ENCODE measurements around the gene RAB8A.
"Not testable (repeated sequence)": the region's sequence is repeated elsewhere in the genome, so short reads cannot be mapped to it uniquely, and the experiment has no call there.

RAB8A gene

DNA sequence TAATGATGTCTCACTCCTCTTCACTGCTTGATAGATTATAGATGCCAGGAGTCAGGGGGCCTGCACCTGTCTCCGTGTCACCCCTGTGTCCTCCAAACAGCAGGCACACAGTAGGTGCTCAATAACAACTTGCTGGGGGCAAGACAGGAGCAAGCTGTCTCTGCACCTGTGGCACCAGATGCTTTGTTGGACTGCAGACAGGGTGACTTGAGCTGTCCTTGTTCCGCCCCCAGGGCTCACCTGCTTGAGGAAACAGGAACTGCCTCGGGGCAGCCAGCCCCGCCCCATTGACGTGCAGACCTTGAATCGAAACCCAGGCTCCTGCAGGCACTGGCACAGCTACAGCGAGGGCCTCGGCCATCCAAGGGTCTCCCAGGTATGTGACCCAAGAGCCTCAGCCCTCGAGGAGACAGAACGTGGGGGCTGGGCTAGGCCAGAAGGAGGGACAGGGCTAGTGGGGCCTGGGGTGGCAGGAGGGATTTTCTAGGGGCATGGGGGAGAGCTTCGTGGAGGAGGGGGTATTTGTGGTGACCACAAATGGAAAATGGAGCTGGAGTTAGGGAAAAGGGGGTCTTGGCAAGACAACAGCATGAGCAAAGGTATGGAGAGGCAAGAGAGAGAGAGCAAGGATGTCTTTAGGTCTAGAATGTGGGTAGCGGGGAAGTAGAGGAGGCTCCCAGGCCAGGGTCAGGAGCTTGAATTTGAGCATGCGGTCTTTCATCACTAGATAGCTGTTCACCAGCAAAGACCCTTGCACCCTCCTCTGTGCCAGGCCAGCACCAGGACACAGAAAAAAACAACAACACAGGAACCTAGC is 31.9 kb downstream of the RAB8A start, which contains the start of gene HSH2D:
HSH2D (plus strand) TSS at position 287 of the 817 bp plus-strand sequence. CDS start 5,066 bp downstream, outside the sequence.
- DNase-seq: peak; percentile 66

DNA sequence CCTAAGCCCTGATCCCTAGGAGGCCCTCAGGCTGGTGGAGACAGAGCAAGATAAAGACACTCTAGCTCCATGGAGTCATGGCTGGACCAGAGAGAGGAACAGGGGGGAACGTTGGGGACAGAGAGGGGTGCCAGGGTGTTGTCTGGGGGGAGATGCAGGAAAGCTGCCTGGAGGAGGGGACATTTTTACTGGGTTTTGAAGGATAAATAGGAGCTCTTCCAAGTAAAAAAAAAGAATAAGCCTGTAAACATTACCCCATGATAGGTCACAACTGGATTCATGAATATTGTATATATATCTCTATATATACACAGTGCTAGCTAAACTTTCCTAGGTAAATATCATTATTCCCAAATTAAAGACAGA is 32.5 kb downstream of the RAB8A start:
- no peak for DNase-seq

DNA sequence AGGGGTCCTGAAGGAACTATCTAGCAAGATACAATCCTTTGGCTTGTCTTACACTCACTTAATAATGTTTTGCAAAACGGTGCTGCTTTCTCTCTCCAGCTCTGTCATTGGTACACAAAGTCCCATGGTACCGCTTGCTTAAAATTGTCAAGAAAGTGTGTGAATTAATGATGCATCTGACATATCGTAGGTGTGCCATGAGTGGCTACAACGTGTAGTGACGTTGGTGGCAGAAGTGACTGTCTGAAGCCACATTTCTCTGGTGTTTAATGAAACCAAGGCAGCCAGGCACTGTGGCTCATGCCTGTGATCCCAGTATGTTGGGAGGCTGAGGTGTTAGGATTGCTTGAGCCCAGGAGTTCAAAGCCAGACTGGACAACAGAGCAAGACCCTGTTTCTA is 34.4 kb downstream of the RAB8A start:
- DNase-seq: no peak

DNA sequence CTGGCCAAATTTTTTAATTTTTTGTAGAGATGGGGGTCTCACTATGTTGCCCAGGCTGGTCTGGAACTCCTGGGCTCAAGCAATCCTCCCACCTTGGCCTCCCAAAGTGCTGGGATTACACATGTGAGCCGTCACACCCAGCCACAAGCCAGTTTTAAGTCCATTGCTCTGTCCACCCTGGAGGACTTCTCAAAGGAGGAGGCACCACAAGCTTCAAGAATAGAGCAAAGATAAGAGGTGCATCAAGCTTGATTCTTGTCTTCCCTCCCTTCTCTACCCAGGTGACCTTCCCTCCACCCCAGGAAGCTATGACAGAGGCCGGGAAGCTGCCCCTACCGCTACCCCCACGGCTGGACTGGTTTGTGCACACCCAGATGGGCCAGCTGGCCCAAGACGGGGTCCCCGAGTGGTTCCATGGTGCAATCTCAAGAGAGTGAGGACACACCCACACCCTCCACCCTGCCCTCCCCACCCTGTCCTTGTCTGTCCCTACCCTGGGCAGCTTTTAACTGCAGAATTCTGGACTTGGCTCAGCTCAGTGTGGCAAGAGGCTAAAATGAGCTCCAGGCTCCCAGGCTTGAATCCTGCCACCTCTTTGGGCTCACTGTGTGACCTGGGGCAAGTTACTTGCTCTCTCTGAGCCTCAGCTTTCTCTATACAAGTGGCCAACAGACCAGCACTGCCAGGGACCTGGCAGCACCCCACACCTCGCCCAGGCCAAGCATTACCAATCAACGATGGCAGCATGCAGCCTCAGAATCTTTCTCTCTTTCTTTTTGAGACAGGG is 36.9 kb downstream of the RAB8A start:
- no peak for DNase-seq

DNA sequence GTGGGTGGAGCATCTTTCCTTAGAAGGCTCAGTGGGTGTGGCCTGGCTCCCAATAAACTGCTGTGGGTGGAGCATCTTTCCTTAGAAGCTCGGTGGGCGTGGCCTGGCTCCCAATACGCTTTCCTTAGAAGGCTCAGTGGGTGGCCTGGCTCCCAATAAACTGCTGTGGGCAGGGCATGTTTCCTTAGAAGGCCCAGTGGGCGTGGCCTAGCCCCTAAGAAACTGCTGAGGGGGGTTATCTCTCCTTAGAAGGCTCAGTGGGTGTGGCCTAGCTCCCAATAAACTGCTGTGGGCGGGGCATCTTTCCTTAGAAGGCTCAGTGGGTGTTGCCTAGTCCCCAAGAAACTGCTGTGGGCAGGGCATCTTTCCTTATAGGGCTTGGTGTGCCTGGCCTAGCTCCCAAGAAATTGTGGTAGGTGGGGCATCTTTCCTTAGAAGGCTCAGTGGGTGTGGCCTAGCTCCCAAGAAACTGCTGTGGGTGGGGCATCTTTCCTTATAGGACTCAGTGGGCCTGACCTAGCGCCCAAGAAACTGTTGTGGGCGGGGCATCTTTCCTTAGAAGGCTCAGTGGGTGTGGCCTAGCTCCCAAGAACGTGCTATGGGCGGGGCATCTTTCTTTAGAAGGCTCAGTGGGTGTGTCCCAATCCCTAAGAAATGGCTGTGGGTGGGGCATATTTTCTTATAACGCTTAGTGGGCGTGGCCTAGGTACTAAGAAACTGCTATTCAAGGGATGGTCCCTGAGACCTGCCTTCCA is 42.1 kb downstream of the RAB8A start:
- no peak for DNase-seq

DNA sequence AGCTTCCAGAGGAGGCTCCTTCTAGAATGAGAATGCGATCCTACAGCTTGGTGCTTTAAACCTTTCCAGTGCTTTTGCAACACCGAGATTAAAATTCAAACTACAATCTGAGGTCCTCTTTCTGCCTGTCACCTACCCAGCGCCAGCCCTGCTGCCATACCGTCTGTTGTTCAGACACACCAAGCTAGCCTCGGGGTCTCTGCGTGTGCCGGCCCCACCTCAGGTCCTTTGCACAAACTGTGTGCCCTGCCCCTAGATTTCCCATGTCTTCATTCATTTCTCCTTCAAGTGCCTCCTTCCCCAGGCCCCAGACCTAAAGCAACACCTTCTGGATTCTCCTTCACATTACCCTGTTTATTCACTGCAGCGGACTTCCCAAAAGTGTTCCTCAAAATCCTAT is 42.9 kb downstream of the RAB8A start:
- DNase-seq: no peak

DNA sequence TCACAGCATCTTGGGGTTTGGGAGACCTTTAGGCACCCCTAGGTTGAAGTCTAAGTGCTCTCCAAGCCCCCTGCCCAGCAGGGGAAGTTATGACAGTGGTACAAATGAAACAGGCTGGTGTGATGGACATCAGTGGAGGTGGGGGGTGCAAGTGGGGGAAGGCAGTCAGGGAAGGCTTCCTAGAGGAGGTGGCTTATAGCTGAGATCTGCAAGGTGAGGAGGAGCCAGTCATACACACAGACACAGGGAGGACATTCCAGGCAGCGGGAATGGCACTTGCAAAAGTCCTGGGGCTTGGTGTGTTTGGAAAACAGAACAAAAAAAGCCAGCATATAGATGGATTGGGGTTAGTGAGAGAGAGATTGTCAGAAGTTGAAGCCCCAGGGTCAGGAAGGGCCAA is 43.4 kb downstream of the RAB8A start:
- no peak for DNase-seq

DNA sequence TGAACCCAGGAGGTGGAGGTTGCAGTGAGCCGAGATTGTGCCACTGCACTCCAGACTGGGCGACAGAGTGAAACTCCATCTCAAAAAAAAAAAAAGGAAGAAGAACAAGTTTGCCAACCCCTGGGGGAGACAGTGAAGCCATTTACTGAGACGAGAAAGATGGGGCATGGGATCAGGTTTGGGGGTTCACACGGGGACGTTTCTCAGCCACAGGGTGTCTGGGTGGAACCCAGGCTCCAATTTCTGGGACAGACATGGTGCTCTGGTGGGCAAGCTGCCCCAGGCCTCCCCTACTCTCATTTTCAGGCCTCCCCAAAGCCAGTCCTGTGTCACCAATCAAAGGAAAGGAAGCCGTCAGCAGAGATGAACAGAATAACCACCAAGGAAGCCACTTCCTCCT is 45.2 kb downstream of the RAB8A start:
- DNase-seq: no peak

DNA sequence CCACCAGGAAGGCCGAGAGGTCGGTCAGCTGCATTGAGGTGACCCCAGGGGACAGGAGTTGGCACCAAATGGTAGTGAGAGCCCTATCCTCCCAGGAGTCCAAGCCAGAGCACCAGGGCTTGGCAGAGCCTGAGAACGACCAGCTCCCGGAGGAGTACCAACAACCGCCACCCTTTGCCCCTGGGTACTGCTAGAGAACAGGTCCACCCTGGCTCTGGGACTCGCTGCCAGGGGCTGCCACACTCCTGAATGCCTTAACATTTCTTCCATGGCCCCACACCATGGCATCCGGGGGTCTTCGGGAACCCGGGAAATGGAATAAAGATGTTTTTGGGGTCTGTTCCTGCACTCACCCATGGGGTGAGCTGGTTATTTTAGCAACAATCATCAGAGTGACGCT is 45.9 kb downstream of the RAB8A start:
- DNase-seq: no peak

DNA sequence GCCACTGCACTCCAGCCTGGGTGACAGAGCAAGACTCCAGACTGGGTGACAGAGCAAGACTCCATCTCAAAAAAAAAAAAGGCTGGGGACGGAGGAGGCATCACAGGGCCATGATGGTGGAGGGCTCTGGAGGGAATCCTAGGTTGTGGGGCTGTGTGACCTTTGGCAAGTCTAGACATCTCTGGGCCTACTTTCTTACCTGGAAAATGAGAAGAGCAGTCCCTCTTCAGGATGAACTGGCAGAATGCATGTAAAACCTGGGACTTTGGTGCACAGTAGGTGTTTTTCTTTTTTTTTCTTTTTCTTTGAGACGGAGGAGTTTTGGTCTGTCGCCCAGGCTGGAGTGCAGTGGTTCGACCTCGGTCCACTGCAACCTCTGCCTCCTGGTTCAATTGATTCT is 48.0 kb downstream of the RAB8A start:
- no peak for DNase-seq

DNA sequence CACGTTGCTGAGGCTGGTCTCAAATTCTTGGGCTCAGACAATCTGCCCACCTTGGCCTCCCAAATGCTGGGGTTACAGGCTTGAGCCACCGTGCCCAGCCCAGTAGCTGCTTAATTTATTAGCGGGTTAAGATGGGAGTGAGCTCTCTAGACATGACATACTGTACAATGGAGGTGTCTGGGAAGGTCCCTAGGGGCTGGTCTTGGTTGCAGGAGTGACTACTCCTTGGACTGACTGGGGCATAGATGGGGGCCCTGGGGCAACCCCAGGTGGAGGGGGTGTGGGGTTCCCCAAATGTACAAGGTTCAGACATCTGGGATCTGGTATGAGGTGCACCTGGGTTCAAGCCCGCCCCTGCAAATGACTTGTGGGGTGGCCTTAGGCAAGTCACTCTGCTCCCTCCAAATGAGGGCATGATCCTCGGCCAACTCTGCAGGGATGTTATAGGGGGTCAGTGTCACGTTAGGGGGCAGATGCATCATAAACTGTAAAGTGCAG is 48.8 kb downstream of the RAB8A start:
- no peak for DNase-seq

DNA sequence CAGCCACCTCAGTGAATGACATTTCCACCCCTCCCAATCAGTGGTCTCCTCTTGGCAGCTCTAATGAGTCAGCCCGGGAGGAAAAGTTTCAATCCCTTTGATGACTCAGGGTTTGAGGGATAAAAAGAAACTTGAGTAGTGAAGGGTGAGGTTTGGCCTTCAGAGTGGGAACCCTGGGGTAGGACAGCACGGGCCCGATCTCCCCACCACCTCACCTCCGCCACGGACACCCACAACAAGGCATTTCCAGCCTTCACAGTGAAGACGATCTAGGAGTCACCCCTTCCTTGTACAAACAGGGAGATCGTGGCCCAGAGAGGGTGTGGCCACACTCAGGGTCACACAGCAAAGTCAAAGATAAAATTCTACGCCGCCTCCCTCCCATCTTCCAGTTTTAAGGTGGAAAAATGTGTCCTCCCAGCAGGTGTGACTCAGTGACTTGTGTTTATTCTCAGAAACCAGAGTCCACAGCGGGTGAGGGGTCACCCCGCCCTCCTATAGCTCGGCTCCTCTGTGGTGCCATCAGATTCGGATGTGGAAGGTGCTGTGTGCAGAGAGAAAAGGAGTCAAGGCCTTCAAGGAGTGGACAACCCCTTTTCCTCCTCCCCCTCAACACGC is 49.4 kb downstream of the RAB8A start:
- no peak for DNase-seq

DNA sequence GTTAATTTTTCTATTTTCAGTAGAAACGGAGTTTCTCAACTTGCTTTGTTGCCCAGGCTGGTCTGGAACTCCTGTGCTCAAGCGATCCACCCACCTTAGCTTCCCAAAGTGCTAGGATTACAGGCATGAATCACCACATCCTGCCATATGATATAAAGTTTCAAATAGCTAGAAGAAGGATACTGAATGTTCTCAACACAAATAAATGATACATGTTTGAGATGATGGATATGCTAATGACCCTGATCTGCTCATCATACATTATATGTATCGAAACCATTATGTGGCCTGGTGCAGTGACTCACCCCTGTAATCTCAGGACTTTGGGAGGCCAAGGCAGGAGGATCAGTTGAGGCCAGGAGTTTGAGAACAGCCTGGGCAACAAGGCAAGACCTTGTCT is 50.2 kb downstream of the RAB8A start:
- no peak for DNase-seq

DNA sequence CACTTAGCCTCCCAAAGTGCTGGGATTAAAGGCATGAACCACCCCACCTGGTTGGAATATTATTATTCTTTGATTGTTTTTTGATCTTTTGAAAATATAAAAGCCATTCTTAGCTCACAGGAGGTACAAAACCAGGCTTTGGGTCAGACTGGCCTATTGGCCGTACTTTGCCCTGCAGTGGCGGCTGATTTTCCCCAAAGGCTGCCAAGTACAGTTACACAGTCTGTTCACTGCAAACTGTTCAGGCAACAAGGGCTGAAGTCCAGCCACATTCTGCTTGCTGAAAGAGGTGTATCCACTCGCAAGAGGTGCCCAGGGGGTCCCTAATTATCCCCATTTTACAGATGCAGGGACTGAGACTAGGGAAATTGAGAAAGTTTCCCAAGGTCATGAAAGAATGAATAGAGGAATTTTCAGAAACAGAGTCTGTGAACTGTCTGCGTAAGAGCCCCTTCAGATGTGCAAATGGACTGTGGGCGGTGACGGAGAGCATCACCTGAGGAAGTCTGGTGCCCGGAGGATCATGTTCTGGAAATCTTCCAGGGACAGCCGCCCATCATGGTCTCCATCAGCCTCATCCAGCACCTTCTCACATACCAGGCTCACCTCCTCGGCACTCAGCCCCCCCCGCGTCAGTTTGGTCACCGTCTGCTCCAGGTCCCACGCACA is 52.7 kb downstream of the RAB8A start:
- DNase-seq: no peak

DNA sequence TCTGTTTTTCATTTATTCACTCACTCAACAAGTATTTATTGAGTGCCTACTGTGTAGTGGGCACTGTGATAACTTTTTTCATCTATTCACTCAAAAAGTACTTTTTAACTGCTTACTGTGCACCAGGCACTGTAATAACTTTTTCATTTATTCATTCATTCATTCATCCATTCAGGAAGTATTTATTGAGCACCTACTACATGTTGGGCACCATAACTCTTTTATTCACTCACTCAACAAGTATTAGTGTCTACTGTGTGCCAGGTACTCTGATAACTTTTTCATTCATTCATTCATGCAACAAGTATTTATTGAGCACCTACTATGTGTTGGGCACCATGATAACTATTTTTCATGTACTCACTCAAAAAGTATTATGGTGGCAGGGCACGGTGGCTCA is 54.7 kb downstream of the RAB8A start:
- no peak for DNase-seq

DNA sequence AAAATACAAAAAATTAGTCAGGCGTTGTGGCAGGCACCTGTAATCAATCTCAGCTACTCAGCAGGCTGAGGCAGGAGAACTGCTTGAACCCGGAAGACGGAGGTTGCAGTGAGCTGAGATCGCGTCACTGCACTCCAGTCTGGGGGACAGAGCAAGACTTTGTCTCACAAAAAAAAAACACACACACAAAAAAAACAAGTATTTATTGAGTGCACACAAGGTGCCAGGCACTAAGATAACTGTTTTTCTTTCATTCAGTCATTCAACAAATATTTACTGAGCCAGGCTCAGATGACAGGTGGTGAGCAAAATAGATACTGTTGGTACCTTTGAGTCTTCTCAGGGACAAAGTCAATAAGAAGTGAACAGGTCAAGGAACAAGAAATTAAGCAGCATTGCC is 55.4 kb downstream of the RAB8A start:
- no peak for DNase-seq

DNA sequence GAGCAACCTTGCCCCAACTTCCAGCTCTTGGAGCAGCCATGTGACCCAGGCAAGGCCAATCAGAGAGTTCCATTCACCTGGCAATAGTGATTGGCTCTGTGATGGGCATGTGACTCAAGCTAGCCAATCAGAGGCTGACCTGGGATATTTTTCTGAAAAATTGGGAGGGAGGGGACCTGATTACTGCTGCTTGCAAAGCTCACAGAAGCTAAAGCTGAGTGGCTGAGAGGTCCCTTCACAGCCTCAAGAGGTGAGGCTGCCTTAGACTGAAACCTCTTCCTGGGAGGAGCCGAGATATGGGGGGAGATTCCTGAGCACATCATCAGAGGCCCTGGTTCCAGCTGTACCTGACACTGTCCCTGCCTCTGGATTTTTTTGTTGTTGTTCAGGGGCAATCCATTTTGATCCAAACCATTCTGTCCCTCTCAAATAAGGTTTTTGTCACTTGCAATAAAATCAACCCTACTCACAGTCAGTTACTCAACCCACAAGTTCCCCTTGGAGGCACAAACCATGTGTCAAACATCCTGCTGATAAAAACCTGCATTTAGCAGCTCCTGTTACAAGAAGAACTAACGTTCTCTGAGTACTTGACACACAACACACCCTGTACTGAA is 56.9 kb downstream of the RAB8A start:
- no peak for DNase-seq

DNA sequence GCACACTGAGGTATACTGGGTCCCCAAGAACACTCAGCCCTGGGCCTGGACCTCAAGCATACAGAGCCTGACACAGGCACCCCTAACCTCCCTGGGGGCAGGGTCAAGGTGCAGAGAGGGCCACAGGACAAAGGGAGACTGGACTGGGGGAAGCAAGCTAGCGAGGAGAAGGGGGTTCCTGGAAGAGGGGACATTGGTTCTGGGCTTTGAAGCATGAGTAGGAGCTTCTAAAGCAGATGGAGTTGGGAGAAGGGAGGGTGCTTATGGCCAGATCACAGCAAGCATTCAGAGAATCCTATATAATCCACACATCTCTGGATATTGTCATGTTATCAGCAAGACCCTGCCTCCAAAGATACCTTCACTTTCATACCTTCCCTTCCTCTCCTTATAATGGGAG is 58.4 kb downstream of the RAB8A start:
- DNase-seq: no peak

DNA sequence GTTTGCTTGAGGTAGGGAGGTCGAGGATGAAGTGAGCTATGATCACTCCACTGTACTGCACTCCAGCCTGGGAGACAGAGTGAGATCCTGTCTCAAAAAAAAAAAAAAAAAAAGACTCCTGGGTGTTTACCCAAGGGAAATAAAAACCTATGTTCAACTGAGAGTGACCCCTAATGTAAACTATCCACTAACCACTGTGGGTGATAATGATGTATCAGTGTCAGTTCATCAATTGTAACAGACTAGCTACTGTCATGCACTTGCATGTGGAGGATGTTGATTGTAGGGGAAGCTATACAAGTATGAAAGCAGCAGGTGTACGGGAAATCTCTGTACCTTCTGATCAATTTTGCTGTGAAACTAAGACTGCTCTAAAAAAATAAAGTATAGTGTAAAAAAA is 64.3 kb downstream of the RAB8A start:
- no peak for DNase-seq

DNA sequence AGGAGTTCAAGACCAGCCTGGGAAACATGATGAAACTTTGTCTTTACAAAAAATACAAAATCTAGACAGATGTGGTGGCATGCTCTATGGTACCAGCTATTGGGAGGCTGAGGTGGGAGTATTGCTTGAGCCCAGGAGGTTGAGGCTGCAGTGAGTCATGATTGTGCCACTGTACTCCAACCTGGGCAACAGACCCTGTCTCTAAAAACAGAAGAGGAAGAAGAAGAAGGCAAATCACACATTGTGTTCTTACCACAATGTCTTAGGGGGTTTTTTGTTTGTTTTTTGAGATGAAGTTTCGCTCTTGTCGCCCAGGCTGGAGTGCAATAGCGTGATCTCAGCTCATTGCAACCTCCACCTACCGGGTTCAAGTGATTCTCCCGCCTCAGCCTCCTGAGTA is 67.2 kb downstream of the RAB8A start:
- not testable (repeated sequence) for DNase-seq

DNA sequence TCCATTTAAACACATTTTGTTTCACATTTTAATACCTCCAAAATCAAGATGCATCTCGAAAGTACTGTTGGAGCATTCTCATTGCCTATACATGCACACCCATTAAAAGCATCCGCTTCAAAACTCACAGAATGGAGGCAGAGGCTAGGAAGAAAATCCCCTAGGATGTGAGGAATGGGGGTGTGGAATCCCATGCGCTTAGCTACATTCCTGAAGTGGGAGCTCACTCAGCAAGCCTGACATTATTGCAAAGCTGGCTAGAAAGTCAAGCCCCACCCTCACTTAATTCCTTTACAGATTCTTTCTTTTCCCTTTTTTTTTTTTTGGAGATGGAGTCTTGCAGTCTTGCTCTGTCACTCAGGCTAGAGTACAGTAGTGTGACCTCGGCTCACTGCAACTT is 68.9 kb downstream of the RAB8A start:
- no peak for DNase-seq
